NCI-H2107 treated with DMSO at 0.1 percent for 48 hours (cell line): ENCODE results near the gene YJEFN3.

Source experiments
- DNase-seq: peaks from one replicate; lab custom pipeline; 2025; ENCODE audit not compliant: unreplicated experiment; lab: John Stamatoyannopoulos, UW

Gene YJEFN3

DNA sequence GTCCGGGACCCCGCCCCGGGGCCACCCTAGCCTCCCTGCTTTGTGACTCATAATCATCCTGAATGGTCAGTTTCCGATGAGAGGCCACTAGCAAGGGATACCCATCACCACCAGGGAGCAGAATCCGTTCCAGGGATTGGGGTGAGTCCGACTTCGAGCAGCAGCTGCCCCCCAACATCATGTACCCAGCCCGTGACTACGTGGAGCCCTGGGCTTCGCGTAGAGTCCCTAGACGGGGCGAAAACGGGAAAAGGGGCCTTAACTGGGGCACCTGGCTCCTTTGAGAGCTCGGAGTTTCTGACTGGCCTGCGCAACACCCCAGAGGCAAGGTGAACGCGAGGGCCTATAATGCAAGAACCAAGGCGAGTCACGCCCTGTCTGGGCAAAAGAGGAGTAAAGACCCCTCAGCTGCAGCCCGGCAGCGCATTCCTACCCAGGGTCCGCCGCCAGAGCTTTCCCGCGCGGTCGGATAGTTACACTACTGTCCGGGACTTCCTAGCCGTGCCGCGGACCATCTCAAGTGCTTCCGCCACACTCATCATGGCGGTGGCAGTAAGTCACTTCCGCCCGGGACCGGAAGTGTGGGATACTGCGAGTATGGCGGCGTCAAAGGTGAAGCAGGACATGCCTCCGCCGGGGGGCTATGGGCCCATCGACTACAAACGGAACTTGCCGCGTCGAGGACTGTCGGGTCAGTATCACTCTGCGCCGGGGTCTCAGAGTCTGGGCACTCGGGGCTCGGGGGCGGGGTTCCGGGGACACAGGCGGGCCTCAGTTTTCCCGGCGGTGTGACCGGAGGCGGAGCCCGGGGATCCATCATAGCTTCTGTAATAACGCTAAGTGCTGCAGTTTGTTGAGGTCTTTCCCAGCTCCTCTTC, 12.8 kb upstream of the YJEFN3 start, which contains the start of gene NDUFA13:
NDUFA13 (plus strand) TSS at position 584 of the 878 bp plus-strand sequence; CDS start at position 598, 14 bp downstream.
- peak; percentile 46 for DNase-seq

DNA sequence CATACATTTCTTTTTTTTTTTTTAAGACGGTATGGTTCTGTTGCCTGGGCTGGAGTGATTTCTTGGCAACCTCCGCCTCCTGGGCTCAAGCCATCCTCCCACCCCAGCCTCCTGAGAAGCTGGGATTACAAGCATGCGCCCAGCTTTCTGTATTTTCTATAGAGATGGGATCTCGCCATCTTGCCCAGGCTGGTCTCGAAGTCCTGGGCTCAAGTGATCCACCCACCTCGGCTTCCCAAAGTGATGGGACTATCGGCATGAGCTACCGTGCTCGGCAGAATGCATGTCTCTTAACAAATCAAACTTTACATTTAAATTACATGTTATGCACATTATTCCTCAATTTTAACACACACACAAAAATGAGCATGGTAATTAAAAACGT, 11.5 kb upstream of the YJEFN3 start:
- DNase-seq = no peak

DNA sequence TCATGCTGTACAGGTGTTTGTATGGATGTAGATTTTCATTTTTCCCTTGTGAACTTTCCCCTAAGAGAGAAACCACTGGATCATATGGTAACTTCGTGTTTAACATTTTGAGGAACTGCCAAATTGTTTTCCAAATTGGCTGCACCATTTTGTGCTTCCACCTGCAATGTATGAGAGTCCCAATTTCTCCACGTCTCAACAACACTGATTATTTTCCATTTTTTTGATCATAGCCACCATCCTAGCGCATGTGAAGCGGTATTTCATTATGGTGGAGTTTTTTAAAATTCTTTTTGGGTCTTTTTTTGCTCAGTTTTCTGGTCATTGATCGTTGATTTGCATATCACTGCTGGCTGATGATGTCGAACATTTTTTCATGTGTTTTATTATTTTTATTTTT, 7.7 kb upstream of the YJEFN3 start:
- no peak for DNase-seq

DNA sequence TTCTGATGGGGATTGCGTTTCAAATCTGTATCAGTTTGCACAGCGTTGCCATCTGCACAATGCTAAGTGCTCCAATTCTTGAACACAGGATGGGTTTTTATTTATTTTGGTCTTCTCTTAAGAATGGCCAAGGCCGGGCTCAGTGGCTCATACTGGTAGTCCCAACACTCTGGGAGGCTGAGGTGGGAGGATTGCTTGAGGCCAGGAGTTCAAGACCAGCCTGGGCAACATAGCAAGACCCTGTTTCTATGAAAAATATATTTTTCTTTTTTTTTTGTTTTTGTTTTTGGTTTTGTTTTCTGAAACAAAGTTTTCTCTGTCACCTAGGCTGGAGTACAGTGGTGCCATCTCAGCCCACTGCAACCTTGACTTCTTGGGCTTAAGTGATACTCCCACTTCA, 5.5 kb upstream of the YJEFN3 start:
- no peak for DNase-seq

DNA sequence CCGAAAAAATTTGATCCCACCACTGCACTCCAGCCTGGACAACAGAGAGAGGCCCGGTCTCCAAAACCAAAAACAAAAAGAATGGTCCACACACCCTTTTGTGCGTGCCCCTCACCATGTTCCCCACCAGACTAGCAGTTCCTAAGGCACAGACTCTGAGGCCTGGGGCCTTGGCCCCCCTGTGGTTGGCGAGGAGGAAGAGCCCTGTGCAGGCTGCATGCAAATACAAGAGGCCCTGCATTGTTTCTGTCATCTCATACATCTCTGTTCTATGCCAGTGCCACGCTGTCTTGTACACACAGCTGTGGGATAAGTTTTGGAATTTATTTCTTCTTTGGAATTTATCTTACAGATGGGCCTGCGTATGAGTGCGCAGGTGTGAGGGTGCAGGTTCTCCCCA, 4.7 kb upstream of the YJEFN3 start:
- DNase-seq = no peak

DNA sequence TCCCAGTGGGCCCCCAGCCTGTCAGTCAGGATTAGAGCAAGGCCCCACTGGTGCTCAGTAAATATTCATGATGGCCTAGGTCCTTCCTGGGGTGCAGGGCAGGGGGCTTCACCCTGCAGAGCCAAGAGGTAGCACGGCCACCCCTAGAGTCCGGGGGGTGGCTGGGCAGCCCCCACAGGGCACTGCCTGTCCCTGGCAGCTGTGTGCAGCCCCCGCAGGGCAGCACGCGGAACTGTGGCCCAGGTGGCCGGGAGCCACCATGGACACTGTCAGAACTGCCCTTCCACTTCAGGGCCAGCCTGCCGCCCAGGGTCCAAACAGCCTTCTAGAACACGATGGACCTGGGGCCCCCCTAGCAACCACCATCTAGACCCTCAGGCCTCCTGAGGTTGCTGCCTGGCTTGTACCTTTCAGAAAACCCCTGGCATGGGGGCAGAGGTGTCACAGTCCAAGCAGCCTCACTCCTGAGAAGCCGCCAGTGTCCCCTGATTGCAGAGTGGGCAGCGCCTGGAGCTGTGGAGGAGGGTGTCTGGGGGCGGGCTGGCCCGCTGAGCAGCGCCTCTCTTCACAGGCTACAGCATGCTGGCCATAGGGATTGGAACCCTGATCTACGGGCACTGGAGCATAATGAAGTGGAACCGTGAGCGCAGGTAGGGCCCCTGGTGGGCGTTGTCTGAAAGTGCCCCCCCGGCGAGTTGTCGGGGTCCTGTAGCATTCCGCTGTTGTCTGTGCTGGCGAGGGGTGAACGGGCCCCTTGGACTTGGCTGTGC, 2.9 kb upstream of the YJEFN3 start:
- DNase-seq = no peak

DNA sequence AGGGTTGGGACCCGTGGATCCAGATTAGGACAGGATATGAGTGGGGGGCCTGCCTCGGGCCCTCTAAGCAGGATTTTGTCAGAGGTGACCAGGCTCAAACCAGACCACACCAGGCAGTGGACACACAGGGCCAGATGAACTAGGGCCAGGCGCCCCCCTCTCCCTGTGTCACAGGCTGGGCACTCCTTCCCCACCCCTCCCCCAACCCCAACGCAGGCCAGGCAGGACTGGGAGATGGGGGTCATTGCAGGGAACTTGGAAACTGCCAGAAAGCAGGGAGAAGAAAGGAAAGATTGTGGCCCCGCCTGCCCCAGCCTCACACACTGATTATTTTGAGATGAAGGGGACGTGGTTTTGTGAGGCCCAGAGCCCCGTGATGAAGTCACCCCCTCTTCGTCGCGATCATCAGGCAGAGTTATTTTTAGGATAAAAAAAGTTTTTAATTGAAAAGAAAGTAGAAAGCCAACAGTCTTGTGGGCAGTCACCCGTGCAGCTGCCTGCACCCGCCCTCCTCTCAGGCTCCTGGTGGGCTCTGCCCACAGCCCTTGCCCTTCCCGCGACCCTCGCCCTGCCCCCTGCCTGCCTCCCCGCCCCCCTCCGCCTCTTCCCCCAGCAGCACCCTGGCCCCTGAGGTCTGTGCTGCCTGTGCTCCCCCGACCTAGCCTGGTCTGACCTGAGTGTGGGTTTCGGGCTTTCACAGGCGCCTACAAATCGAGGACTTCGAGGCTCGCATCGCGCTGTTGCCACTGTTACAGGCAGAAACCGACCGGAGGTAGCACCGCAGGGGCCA, 1.9 kb upstream of the YJEFN3 start:
- no peak for DNase-seq

DNA sequence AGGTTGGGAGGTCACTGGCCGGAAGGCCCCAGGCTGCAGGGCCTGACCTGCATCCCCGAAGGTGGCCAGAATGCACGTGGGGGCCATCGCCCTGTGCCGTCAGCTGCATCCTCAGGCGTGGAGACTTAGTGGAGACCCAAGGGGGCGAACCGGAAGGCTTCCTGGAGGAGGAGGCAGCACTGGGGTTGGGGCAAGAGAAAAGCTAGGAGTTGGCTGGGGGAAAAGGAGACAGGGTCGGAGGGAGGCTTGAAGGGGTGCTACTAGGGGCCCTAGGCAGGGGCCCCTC, 1.4 kb upstream of the YJEFN3 start:
- DNase-seq = no peak

DNA sequence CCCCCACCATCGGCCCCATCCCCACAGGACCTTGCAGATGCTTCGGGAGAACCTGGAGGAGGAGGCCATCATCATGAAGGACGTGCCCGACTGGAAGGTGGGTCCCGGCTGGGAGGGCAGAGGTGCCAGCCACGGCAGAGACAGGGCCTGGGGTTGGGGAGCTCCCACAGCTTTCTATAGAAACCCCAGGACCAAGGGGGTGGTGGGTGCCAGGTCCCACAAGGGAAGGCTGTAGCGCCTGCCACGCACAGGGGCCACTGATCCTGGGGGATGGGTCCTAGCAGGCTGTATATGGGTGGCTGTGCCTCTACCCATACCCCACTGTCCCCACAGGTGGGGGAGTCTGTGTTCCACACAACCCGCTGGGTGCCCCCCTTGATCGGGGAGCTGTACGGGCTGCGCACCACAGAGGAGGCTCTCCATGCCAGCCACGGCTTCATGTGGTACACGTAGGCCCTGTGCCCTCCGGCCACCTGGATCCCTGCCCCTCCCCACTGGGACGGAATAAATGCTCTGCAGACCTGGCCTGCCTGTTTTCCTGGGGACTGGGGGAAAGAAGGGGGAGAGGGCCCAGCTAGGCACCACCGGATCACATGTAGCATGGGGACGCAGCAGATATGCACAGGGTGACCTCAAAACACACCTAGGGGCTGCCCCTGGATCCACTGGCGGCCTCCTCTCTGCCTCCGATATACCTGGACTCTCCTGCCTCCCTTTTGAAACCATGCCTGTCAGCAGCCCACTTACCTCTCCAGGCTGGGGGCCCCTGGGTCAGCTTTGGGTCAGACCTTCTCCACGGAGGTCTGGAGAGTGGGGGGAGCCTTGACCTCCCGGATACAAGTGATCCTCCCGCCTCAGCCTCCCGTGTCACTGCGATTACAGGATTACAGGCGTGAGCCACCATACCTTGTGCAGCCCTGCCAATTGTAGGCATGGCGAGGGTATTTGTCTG, 761 bp upstream of the YJEFN3 start:
- no peak for DNase-seq

DNA sequence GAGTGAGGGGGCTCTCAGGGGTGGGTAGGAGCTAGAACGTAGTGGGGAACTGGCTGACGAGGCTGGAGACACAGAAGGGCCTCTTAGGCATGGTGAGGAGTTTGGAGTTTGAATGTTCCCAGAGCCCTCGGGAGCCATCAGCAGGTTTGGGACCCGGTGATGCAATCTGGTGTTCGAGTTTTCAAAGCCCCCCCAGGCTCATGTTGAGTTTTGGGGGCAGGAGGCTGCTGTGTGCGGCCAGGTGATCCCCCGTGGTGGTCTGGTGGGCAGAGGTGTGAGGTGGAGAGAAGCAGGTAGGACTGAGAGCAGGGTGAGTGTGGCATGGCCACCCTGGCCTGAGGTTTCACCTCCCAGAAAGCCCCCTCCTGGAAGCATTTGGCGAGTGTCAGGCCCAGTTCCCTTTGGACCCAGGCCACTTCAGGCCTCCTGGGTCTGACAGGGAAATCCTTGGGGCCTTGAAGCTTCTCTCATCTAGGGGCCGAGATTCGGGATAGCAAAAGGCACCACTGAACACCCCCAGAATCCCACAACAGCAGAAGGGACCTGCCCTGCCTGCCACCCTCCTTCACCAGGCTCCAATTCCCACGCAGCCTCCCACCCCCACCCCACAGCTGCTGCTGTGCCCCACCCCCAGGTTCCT, 1.2 kb downstream of the YJEFN3 start:
- DNase-seq = no peak

DNA sequence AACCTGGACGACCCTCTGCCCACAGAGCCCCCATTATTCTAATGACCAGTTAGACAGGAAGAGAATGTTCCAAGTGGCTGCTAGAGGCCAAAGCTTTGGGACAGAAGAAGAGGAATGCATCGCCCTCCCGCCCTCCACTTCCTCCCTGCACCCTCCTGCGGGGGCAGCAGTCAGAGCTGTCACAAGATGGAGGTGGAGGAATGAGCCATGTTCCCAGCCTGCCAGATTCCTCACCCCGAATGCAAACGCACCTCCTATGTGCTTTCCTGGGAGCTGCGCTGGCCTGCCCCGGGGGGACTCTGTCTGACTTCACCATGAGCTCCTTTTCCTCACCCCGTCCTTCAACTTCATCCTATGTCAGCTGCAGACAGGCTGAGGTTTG, 1.7 kb downstream of the YJEFN3 start:
- no peak for DNase-seq

DNA sequence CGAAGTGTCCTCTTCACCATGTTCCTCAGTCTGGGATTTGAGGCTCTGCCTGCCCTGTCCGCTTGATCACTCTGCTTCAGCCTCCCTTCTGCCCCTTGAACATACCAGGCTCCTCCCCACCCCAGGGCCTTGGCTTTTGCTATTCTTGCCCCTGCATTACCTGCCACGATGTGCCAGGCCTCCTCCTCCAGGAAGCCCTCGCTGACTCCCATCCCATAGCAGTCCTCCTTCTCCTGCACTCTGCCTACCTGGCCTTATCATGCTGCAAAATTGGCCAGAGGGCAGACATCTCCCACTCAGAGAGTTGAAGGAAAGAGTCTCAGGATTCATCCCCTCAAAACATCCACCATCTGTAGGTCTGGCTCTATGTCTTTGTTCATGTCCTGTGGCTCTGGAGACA, 2.2 kb downstream of the YJEFN3 start:
- DNase-seq = no peak

DNA sequence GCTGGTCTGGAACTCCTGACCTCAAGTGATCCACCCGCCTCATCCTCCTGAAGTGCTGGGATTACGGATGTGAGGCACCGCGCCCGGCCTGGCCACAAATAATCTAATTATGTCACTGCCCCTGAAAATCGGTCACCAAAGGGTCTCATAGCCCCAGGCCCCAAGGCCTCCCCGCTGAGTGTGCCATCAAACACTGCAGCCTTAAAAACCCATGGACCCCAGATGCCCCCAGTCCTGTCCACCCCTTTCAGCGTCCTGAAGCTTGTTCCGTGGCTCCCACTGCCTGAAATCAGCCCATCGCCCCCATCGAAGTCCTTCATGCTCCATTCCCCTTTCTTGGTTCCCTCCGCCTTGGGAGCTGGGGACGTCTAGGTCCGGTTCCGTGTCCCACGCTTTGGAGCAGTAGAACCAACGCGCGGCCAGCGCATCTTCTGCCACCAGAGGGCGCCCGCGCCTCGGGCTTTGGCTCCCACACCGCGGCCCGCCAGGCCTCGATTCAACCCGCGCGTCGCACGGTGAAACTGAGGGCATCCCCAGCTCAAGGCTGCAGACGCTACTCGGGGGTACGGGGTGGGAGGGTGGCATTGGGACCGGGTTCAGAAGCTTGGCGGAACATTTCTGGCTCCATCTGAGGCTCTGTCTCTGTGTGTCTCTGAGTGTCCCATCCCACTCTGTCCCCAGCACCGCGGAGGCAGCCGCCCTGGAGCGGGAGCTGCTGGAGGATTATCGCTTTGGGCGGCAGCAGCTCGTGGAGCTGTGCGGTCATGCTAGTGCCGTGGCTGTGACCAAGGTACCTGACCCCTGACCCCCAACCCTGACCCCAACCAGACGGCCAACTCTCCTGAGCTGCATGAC, 3.5 kb downstream of the YJEFN3 start:
- DNase-seq = peak; percentile 13

DNA sequence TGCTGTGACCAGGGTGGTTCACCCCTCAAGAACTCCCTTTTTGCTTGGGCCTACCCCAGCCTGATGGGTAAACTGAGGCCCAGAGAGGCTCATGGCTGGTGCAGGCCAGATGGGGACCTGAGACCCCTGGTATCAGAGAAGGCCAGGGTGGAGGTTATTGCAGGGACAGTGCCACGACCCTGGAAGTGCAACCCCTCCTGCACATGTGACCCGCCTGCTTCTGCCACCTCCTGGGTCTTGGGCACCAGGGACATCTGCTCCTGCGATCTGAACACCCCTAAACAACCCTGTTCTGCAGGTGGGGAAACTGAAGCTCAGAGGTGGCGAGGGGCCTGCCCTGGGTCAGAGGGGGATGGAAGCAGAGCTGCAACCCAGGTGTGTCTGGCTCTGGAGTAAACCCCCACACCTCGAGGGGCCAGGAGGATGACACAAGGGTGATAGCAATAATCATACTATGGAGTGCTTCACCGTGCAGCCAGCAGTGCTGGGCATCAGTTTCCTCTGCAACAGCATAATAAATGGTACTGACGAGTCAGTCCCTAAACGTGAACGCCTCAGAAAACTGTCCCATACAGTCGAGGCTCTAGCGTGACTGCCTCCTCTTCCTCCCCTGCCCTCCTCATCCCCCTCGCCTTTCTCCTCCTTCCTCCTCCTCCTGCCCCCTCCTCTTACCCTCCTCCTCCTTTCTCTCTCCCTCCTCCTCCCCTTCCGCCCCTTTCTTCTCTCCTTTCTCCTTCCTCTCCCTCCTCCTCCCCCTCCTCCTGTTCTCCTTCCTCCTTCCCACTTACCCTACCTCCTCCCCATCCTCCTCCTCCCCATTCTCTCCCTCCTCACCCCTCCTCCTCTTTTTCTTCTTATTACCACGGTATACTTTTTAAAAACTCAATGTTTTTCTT, 4.3 kb downstream of the YJEFN3 start:
- no peak for DNase-seq

DNA sequence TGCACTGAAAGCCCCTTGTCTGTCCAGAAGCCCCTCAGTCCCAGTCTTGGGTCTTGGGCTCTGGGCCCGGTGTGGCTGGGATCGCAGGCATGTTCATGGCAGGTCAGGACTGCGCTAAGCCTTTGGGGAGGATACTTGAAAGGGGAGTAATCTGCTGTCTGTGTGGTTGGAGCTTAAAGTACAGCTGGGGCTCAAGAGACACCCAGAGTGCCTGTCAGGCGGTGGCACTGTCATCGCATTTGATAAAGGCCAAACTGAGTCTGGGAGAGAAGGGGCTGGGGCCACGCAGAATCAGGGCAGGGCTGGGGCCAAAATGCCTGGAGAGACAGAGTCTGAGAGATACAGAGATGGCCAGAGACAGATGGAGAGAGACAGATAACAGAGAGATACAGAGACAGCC, 5.1 kb downstream of the YJEFN3 start:
- DNase-seq = no peak

DNA sequence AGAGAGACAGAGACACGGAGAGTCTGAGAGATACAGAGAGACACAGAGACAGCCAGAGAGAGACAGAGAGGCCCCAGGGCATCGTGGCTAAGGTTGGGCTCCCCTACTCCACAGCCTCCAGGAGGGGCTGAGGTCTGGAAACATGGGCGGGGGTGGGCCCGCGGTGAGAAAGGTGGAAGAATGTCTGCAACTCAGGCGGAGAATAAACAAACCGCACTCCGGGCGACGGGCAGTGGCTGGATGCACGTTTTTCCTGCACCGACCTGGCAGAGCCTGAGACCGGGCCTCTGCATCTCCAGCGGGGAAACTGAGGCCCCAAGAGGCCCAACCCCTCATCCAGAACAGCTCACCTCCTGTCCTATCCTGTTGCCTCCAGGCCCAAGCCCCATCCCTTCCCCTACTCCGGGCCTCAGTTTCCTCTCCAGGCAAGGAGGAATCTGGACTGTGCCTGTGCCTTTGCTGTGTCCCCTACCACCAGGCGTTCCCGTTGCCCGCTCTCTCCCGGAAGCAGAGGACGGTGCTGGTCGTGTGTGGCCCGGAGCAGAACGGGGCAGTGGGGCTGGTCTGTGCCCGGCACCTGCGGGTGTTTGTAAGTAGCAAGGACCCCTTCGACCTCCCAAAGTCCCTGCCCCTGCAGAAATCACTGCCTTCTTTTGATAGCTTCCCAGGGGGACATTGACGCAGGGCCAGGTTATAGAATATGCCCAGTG, 6.0 kb downstream of the YJEFN3 start:
- DNase-seq = no peak

DNA sequence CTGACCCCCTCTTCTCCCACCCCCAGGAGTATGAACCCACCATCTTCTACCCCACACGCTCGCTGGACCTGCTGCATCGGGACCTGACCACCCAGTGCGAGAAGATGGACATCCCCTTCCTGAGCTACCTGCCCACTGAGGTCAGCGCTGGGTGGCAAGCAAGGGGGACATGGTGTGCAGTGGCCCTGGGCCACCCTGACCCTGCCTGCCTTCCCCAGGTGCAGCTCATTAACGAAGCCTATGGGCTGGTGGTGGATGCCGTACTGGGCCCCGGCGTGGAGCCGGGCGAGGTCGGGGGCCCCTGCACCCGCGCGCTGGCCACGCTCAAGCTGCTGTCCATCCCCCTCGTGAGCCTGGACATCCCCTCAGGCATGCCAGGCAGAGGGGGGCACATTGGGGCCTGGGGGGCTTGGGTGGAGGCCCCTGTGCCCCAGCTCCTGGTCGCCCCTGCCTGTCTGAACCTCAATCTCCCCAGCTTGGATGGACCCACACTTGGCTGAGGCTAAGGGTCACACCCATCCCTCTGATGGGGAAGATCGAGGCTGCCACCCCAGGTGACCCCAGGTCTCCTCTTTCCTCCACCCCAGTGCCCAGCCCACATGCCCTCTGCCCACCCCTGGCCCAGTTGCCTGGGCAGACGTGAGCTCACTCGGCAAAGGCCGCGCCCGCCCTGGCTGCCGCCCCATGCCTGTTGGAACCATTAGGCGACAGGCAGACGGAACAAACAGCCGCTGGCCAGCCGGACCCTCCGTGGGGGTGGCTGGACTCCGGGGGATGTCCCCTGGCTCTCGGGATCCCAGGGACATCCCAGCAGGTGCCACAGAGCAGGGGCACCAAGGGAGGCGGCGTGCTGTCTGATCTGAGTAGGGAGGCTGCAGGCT, 6.8 kb downstream of the YJEFN3 start:
- no peak for DNase-seq
